K562 (cell line): ENCODE data around the gene MYL12B. TPM values are rescaled to one million over a fixed set of nuclear protein-coding genes. Genes with fewer than 3 reads are reported as not detected.
A peak's percentile ranks its signal among the peaks of the same experiment; 100 is the strongest.

Source experiments
- ARID2 ChIP-seq: fragments of 450-650 bp; IDR thresholded peaks from 2 replicates; pipeline ENCODE4 v1.6.1; 2017; ENCODE audit warnings: antibody characterized with exemption, mild to moderate bottlenecking
- CC2D1A ChIP-seq: fragments of 450-650 bp; IDR thresholded peaks from 2 replicates; pipeline ENCODE4 v1.6.1; 2017; ENCODE audit warnings: mild to moderate bottlenecking
- EHMT2 ChIP-seq: fragments of 450-650 bp; IDR thresholded peaks from 2 replicates; pipeline ENCODE4 v1.6.1; 2018; ENCODE audit warnings: antibody characterized with exemption
- EZH2 ChIP-seq: IDR thresholded peaks from 2 replicates; pipeline ENCODE4 v1.6.1; 2012; ENCODE audit warnings: low read depth, mild to moderate bottlenecking, inconsistent platforms, low read length, borderline replicate concordance
- FOXM1 ChIP-seq, 2 experiments: fragments of 450-650 bp in 1 of 2; sonication (generic) in 1 of 2; formaldehyde crosslinking in 1 of 2; IDR thresholded peaks; 2 replicates each; pipeline versions ENCODE4 v1.6.1 to v1.9.0; 2017 to 2022; ENCODE audit warnings: low read depth in 2 of 2, mild to moderate bottlenecking in 2 of 2, missing genetic modification reagents in 1 of 2, moderate library complexity in 1 of 2
- HEY1 ChIP-seq: fragments of 250-450 bp; sonication (Bioruptor Pico); IDR thresholded peaks from 2 replicates; pipeline ENCODE4 v1.5.0; 2020; ENCODE audit warnings: mild to moderate bottlenecking, moderate library complexity, borderline replicate concordance
- MBD1 ChIP-seq: fragments of 250-450 bp; sonication (Bioruptor Pico); IDR thresholded peaks from 2 replicates; pipeline ENCODE4 v1.8.0; 2022; ENCODE audit warnings: inconsistent platforms
- NCOA1 ChIP-seq: fragments of 450-650 bp; IDR thresholded peaks from 2 replicates; pipeline ENCODE4 v1.6.1; 2016; ENCODE audit warnings: low read depth
- NR1H2 ChIP-seq: sonication (generic); formaldehyde crosslinking; IDR thresholded peaks from 2 replicates; pipeline ENCODE4 v1.4.0; 2020; ENCODE audit warnings: mild to moderate bottlenecking, missing genetic modification reagents
- PKNOX1 ChIP-seq: fragments of 450-650 bp; IDR thresholded peaks from 2 replicates; pipeline ENCODE4 v1.6.1; 2016
- POLR3G ChIP-seq: IDR thresholded peaks from 2 replicates; pipeline ENCODE4 v1.6.1; 2011; ENCODE audit not compliant: insufficient read length, insufficient replicate concordance; ENCODE audit errors: extremely low read depth
- RAD21 ChIP-seq, 2 experiments: fragments of 250-450 bp in 1 of 2; fragments of 450-650 bp in 1 of 2; sonication (Bioruptor Pico) in 1 of 2; formaldehyde crosslinking in 1 of 2; IDR thresholded peaks in 1 of 2; conservative IDR thresholded peaks in 1 of 2; 2 replicates each; pipeline versions ENCODE4 v1.4.0 to v1.8.0; 2020 to 2022; ENCODE audit warnings: mild to moderate bottlenecking in 2 of 2, moderate library complexity in 1 of 2
- RBM14 ChIP-seq: fragments of 200-400 bp; formaldehyde crosslinking; IDR thresholded peaks from 2 replicates; pipeline ENCODE4 v1.6.1; 2018; ENCODE audit warnings: low read depth, mild to moderate bottlenecking, low read length, moderate library complexity, borderline replicate concordance; ENCODE audit not compliant: insufficient read depth
- SRSF9 ChIP-seq: fragments of 200-400 bp; formaldehyde crosslinking; IDR thresholded peaks from 2 replicates; pipeline ENCODE4 v1.6.1; 2017; ENCODE audit warnings: low read depth, low read length, borderline replicate concordance
- ZFP1 ChIP-seq: fragments of 450-650 bp; formaldehyde crosslinking; IDR thresholded peaks from 2 replicates; pipeline ENCODE4 v1.4.0; 2020; ENCODE audit warnings: mild to moderate bottlenecking, mixed read lengths
- ZNF263 ChIP-seq: sonication (generic); formaldehyde crosslinking; IDR thresholded peaks from 2 replicates; pipeline ENCODE4 v1.8.0; 2022; ENCODE audit warnings: mild to moderate bottlenecking, missing genetic modification reagents, borderline replicate concordance
- ZNF274 ChIP-seq: IDR thresholded peaks from 2 replicates; pipeline ENCODE4 v1.6.1; 2011; ENCODE audit warnings: low read depth, mild to moderate bottlenecking, low read length, moderate library complexity, borderline replicate concordance
- polyA plus RNA-seq, 8 experiments: library from polyadenylated mRNA; depleted of rRNA in 4 of 8; stranded (reverse) in 5 of 8; unstranded in 3 of 8; fragments of >200 nt; fragmentation: Nextera tagmentation in 2 of 8; fragmentation: Illumina TruSeq in 1 of 8; extraction: Ambion mirVana in 2 of 8; extraction: Trizol in 1 of 8; gene quantifications; 2 replicates each; pipeline versions ENCODE4 v1.2.1 to v1.2.3, GENCODE V29; 2011 to 2014; ENCODE audit warnings: inconsistent platforms in 1 of 8, missing spikeins in 1 of 8
- total RNA-seq, 7 experiments: library from RNA; depleted of rRNA in 6 of 7; stranded (reverse); fragments of >200 nt in 6 of 7; fragmentation: Illumina TruSeq in 2 of 7; extraction: Trizol in 2 of 7; gene quantifications; 2 replicates each; pipeline versions ENCODE4 v1.2.1 to v1.2.3, GENCODE V29; 2011 to 2021; ENCODE audit warnings: low replicate concordance in 1 of 7
- TF ChIP-seq, protein P1 (sequence below): fragments of 450-650 bp; conservative IDR thresholded peaks from 2 replicates; pipeline ENCODE4 v1.6.1; 2016; ENCODE audit warnings: missing genetic modification characterization, low read depth, mild to moderate bottlenecking, control low read depth, missing compliant biosample characterization
- TF ChIP-seq, protein P2 (sequence below), 3 experiments: fragments of 200-800 bp in 1 of 3; sonication (Bioruptor generic) in 1 of 3; sonication (generic) in 1 of 3; formaldehyde crosslinking in 1 of 3; IDR thresholded peaks; 2 replicates each; pipeline versions ENCODE4 v1.6.1 to v1.8.0; 2016 to 2022; ENCODE audit warnings: mild to moderate bottlenecking in 2 of 3, missing compliant biosample characterization in 2 of 3, missing genetic modification characterization in 2 of 3, missing genetic modification reagents in 1 of 3

The MYL12B gene
- total and polyA plus RNA-seq, 9 of the 15 experiments (the other 6 are each of a cell fraction or from before 2014, with no cell fraction given), result 220 to 995 (median 463) TPM

GRCh38 chr18:3262234-3263131, 550 bp downstream of the MYL12B start (continued):
- TF ChIP-seq RBM14 (0 out of 2 replicates have a peak, but pooled peaks have one; percentile 71), NR1H2 (no peak), POLR3G (no peak), HEY1 (CRISPR knock-in tag) (no peak), PKNOX1 (no peak), EHMT2 (no peak), ZNF274 (no peak), FOXM1 (IDR thresholded peaks at IDR 0.05; ENCODE audit: low read depth) (no peak), FOXM1 (CRISPR knock-in tag; IDR thresholded peaks at IDR 0.05; ENCODE audit: low read depth) (0 out of 2 replicates have a peak, but pooled peaks have one; percentile 75), ZFP1 (CRISPR knock-in tag) (no peak), CC2D1A (no peak), RAD21 (CRISPR knock-in tag; conservative IDR thresholded peaks at IDR 0.05 in 1 of 2, IDR thresholded peaks at IDR 0.05 in 1 of 2) (no peak), EZH2 (no peak), ARID2 (no peak), MBD1 (CRISPR knock-in tag) (no peak), NCOA1 (no peak), SRSF9 (no peak), ZNF263 (CRISPR knock-in tag) (peak; percentile 51)
- TF ChIP-seq, protein P1, sequence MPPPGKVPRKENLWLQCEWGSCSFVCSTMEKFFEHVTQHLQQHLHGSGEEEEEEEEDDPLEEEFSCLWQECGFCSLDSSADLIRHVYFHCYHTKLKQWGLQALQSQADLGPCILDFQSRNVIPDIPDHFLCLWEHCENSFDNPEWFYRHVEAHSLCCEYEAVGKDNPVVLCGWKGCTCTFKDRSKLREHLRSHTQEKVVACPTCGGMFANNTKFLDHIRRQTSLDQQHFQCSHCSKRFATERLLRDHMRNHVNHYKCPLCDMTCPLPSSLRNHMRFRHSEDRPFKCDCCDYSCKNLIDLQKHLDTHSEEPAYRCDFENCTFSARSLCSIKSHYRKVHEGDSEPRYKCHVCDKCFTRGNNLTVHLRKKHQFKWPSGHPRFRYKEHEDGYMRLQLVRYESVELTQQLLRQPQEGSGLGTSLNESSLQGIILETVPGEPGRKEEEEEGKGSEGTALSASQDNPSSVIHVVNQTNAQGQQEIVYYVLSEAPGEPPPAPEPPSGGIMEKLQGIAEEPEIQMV, result no peak
- TF ChIP-seq, protein P2, sequence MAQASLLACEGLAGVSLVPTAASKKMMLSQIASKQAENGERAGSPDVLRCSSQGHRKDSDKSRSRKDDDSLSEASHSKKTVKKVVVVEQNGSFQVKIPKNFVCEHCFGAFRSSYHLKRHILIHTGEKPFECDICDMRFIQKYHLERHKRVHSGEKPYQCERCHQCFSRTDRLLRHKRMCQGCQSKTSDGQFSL (CRISPR knock-in tag; IDR thresholded peaks at IDR 0.05), result peak; percentile 26; the same call in 1 of the 2 replicates
- TF ChIP-seq, protein P2 (tag; IDR thresholded peaks at IDR 0.05), result no peak
